HG03060 (cell line): Measurements from ENCODE around the gene VAMP2.
A peak's percentile ranks its signal among the peaks of the same experiment; 100 is the strongest.
"Not testable (repeated sequence)": the region's sequence is repeated elsewhere in the genome, so short reads cannot be mapped to it uniquely, and the experiment has no call there.

Experiments used
- ATAC-seq: cut with Tn5 transposase; IDR thresholded peaks from one replicate; pipeline ENCODE4 v1.9.1; 2021; ENCODE audit warnings: low read depth, moderate number of reproducible peaks; ENCODE audit not compliant: unreplicated experiment

VAMP2 gene

DNA sequence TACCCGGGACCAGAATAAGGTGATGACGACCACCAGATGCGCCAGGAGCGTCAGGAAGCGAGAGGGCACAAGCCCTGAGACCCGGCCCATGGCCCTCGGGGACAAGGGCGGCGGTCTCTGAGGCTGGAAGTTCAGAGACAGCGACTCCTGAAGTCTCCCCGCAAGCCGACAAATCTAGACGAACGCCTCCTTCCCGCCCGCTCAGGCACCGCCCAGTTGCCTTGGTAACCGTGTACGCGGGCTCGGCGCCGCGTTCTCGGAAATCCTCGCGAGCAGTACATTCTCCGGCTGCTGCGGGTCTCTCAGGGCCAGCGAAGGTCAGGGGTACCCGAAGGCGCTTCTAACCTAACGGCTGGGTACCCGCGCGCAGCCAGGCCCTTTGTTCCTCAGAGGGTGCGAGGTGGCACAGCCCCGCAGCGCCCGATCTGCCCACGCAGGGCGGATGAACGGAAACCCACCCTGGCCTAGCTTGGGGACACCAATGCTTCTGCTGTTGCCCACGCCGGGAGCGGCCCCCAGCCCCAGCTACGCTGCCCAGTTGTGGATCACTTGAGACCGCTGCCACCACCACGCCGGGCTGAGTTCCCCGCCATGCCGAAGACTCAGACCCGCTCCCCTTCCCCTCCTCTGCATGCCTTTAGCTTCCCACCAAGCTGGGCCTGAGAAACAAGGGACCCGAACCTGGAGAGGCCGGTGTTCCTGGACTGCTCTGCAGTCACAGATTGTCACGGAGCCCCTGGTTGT, 13.6 kb upstream of the VAMP2 start, which contains the start of gene TMEM107:
TMEM107 (minus strand) TSS at position 184 of the 744 bp plus-strand sequence; CDS start at position 90, 94 bp downstream.
- ATAC-seq, result no peak

- no peak for ATAC-seq
Observed at GRCh38 chr17:8175795-8176196, 13.0 kb upstream of the VAMP2 start.

GRCh38 chr17:8173871-8174322, 11.1 kb upstream of the VAMP2 start:
- no peak for ATAC-seq

- peak; percentile 77 for ATAC-seq
Observed at GRCh38 chr17:8173056-8173870, 10.5 kb upstream of the VAMP2 start.

GRCh38 chr17:8170186-8170585, 7.4 kb upstream of the VAMP2 start:
- ATAC-seq, result not testable (repeated sequence)

DNA sequence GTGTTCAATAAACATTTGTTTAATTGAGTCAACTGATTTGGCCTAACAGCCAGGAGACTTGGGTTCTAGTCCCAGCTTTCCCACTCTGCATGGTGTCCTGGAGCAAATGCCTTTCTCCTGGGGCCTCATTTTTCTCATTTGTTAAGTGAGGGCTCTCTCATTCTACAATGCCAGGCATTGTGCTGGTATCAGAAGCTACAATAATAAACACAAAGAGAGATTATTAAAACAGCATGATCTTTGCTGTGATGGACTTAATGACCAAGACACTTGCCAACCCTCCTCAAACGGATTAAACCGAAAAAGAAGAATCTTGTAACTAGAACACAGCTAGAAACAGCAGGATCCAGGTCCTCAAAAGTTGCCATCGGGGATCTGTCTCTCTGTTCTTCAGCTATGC, 4.8 kb upstream of the VAMP2 start:
- no peak for ATAC-seq

GRCh38 chr17:8166731-8167130, 4.0 kb upstream of the VAMP2 start:
- ATAC-seq, result no peak

DNA sequence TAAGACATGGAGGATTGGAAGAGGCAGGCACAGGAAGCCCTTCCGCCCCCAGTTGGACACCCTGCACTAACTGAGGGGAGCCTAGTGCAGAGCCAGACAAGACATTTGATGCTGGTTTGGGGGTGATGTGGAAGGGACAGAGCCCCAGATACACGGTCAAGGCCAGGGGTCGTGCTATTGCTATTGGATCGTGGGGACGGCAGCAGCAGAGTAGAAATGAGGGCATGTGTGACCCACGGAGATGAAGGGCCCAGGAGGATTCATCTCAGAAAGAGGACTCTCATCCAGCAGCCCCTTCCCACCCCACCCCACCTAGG, 2.0 kb upstream of the VAMP2 start:
- ATAC-seq, result no peak

DNA sequence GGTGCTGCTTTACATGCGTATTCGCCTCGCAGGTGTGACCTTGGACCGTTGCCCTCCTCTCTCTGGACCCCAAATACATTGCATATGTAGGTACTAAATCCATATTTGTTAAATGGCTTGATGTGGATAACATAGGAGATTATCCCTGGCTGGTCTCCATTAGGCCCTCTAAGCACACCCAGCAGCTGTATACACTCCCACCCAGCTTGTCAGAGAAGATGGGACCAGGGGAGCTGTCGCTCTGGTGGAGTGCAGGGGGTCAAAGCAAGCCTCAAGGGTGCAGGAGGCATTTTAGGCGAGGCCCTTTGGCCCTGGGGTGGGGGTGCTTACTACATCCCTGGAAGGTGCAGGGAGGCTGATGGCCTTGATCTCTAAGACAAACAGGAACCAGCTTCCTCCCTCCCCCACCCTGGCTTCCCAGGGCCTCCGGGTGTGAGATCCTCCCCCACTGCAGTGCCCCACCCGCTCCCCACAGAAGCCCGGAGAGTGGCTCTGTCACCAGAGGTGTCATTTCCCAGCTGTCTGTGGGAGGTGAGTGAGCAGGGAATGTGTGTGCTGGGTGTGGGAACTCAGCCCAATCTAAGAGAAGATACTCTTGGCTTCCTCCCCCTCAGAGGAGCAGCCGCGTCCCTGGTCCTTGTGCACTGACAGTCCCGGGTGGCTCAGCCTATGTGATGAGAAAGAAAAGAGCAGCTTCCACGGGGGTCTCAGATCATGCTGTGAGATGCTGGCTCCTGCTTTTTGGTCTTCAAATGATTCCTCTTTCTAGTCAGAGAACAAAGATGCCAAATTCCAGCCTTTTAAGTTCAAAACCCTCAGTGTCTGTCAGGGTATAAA, 1.4 kb upstream of the VAMP2 start:
- ATAC-seq, result no peak

DNA sequence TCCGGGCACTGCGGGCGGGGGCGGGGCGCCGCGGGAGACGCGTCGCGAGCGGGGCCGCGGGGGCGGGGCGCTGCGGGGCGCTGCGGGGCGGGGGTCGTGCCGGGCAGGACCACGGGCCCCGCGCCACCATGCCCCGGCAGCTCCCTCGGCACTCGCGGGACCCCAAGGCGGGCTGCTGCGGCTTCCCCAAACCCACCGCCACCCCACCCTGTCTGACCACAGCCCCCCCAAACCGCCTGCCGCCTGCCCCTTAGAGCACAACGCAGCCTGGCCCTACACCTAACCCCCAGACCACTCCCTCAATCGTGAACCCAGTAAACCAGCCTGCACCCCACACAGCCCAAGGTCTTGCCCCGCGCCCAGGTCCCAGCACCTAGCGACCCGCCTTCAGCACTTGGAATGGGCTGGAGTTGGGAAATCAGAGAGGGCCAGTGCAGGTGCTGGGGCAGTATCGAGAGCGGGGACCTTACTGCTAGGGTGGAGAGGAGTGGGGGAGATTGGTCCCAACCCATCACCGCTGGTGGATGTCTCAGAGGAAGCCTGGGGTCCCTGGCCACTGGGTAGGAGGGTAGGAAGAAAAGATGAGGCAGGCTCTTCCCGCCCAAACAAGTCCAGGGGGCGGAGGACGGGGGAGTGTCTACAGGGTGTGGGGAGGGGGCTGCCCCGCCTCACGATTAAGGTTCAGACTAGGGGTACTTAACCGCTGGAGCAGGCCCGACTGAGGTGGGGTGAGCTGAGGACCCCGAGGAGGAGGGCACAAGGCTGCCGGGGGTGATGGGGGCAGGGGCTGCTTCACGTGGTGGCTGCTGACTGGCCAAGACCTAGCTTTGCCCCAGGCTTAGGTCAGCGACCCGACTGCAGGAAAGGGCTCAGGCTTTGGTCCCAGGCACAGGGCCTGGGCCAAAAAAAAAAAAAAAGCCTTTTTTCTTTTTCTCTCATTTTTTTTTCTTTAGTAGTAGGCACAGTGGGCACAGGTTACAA, 539 bp upstream of the VAMP2 start:
- no peak for ATAC-seq

DNA sequence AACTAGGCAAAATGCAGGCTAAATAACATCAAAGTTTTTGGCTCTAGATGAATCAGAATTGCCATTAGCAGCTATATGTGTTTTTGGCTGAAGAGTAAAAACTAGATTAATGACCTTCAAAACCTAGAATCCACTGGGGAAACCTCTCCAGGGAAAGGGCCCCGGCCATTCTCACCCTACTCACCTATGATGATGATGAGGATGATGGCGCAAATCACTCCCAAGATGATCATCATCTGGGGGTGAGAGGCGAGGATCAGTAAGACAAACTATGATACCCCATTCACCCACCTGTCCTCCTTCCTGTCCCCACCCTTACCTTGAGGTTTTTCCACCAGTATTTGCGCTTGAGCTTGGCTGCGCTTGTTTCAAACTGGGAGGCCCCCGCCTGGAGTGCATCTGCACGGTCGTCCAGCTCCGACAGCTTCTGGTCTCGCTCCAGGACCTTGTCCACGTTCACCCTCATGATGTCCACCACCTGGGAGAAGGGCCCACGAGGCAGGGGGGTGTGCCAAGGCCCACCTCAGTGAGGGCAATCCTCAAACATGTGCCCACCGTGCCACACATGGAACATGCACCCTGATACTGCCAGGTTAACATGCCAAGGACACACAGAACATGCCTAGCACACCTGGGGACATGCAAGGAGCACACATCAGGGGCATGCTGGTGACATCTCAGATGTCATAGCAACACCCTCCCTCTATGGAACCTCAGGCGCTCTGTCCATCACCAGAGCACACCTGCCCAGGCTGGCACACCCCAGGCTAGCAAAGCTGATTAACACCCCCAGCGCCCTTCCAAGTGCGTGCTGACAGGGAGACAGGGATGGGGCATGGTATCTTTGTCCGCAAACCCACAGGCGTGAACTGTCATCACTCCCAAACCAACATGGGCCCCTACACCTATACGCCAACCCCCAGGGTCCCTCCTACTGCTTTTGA, 1.2 kb downstream of the VAMP2 start:
- no peak for ATAC-seq

DNA sequence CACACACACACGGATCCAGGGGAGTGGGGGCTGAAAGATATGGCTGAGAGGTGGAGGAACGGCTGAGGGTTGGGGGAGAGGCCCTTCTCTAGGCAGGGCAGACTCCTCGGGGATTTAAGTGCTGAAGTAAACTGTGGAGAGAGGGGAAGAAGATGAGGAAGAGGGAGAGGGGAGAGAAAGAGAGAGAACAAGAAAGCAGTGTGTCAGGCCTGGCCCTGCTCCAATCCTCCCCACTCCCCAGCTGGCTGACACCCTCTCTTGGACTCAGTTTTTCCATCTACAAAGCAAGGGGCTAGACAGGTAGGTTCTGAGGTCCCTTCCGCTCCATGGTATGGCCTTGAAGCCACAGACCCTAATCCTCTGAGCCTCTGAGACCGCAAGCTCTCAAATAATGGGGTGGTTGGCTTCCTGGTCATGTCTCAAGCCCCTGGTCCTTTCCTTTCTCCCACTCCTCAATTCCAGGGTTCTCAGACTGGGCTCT, 2.0 kb downstream of the VAMP2 start:
- no peak for ATAC-seq

DNA sequence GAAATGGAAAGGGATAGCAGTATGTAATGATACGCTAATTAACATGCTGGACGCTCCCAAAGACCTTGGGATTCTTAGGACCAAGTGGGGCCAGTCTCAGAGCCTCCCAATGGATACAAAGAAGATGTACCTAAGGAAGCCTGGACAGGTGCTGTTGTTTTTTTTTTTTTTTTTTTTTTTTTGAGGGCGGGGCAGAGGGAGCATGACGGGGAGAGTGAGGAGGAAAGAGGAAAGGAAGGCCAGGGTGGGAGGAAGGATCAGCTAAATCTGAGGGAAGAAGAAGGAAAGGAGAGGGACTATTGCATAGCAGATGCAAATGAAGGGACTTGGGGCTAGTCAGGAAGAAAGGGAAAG, 2.5 kb downstream of the VAMP2 start:
- ATAC-seq, result no peak

DNA sequence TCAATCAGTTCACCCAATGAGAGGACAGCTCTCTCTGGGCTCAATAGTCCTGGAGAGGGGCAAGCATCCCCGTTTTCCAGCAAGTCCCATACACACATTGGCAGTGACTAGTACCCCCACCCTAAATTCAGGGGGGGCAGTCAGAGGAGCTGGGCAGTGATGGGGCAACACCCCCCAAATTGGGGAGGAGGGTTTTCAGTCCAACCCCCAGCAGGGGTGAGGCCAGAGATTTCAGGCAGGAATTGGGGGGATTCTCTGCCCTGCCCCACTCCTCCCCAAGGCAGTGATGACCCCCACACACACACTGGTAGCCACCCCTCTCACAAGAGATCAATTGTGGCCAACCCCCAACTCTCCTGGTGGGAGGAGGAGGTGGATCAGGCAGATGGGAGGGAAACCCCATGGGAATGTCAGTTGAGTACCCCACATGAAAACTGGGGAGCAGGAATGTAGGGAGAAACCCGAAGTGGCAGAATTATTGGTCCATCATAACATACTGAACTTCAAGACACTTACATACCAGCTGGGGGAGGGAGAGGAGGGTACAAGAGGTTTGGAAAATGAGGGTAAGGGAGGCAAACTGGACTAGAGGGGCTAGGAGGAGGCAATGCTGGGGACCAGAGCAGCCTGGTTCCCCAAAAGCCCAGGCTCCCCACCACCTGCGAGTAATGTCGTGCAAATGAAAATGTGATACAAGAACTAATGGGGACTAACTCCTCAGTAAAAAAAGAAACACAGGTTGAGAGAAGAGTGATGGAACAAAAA, 3.1 kb downstream of the VAMP2 start:
- no peak for ATAC-seq

DNA sequence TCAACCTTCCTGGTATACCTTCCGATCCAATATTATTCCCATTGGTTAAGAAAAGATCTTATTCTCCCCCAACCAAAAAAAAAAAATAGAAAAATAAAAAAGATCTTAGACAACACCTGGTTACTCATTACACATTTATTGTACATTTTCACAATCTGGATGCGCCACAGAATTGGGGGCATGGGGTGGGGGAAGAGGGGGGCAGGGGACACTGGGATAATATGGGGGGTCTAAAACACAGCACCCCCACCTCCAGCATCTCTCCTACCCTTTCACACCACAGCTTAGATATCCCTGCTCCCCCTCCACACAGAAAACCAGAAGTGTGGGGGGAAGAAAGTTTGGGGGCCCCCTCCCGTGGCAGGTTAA, 3.7 kb downstream of the VAMP2 start:
- no peak for ATAC-seq

GRCh38 chr17:8158267-8159031, 4.3 kb downstream of the VAMP2 start:
- no peak for ATAC-seq

DNA sequence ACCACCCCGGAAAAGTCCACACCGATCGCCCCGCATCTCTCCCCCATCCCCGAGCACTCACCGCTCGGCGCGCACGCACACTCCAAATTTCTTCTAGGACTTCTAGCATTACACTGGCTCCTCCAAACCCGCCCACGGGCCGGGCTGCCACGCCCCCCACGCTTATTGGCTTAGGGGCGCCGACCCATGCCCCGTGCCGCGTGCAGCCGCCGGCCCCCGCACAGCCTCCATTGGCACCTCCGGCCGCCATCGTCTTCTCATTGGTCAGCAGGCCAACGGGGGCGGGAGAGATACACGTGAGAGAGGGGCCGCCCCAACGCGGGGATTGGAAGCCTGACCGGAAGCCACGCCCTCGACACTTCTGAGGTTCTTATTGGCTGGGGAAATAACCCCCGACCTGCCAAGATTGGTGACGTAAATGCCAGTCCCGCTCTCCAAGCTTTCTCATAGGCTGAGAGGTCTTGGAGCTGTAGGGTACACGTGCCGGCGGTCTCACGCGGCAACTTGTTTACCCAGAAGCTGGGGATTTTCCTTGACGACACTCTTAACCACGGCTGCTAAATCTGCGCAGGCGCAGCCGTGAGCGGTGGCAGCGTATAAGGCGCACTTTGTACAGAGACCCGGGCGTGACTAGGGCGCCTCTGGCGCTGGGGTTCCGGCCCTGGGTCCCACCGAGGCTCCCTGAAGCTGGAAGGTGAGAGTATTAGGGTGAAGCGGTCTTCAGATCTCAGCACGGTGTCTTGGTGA, 6.3 kb downstream of the VAMP2 start:
- peak; percentile 59 for ATAC-seq
